Neuronal stem cell (in vitro differentiated cells): ENCODE data around the gene CCDC27.

Experiments used
- DNase-seq: peaks from one replicate; pipeline ENCODE4 v3.0.0-alpha.2; 2013; ENCODE audit warnings: low spot score
- H2AFZ ChIP-seq: one replicate; pipeline ENCODE4 v1.6.1; 2013; ENCODE audit warnings: mild to moderate bottlenecking, low read length, inconsistent platforms
- H2AK5ac ChIP-seq: 2 replicates; pipeline ENCODE4 v1.6.1; 2013; ENCODE audit warnings: low read depth, mild to moderate bottlenecking, inconsistent platforms, low read length, moderate library complexity, mixed read lengths
- H2BK120ac ChIP-seq: 2 replicates; pipeline ENCODE4 v1.6.1; 2013; ENCODE audit warnings: low read depth, mild to moderate bottlenecking, inconsistent platforms, low read length, moderate library complexity, mixed read lengths
- H2BK12ac ChIP-seq: one replicate; pipeline ENCODE4 v1.6.1; 2013; ENCODE audit warnings: low read length, inconsistent platforms
- H2BK15ac ChIP-seq: 2 replicates; pipeline ENCODE4 v1.6.1; 2013; ENCODE audit warnings: mild to moderate bottlenecking, low read length, inconsistent platforms, mixed read lengths
- H2BK5ac ChIP-seq: one replicate; pipeline ENCODE4 v1.6.1; 2013; ENCODE audit warnings: inconsistent platforms, mild to moderate bottlenecking, low read length, moderate library complexity
- H3K14ac ChIP-seq: one replicate; pipeline ENCODE4 v1.6.1; 2013; ENCODE audit warnings: low read length, inconsistent platforms
- H3K18ac ChIP-seq: 2 replicates; pipeline ENCODE4 v1.6.1; 2013; ENCODE audit warnings: low read length, inconsistent platforms
- H3K23ac ChIP-seq: 2 replicates; pipeline ENCODE4 v1.6.1; 2013; ENCODE audit warnings: low read depth, mild to moderate bottlenecking, mixed read lengths, low read length, inconsistent platforms; ENCODE audit not compliant: poor library complexity
- H3K27ac ChIP-seq: replicated peaks from 3 replicates; pipeline ENCODE4 v1.5.1; 2013; ENCODE audit warnings: low read length, inconsistent platforms
- H3K27me3 ChIP-seq, 3 experiments: 2 replicates each; pipeline ENCODE4 v1.6.1; 2013; ENCODE audit warnings: low read length in 3 of 3, mild to moderate bottlenecking in 2 of 3, inconsistent platforms in 1 of 3, low read depth in 1 of 3, mixed read lengths in 1 of 3, moderate library complexity in 1 of 3; ENCODE audit not compliant: control insufficient read depth in 3 of 3, insufficient read depth in 3 of 3
- H3K36me3 ChIP-seq, 2 donors: replicated peaks in 1 of 2; 2 replicates each; pipeline ENCODE4 v1.6.1; 2013; ENCODE audit warnings: low read length in 2 of 2; ENCODE audit not compliant: control insufficient read depth in 2 of 2, insufficient read depth in 2 of 2
- H3K4ac ChIP-seq: 2 replicates; pipeline ENCODE4 v1.6.1; 2013; ENCODE audit warnings: inconsistent platforms, mild to moderate bottlenecking, low read length, moderate library complexity
- H3K4me1 ChIP-seq, 2 donors: 1 replicate in 1 of 2; 2 replicates in 1 of 2; pipeline ENCODE4 v1.6.1; 2013; ENCODE audit warnings: low read length in 2 of 2, low read depth in 1 of 2; ENCODE audit not compliant: control insufficient read depth in 2 of 2, insufficient read depth in 1 of 2
- H3K4me2 ChIP-seq: one replicate; pipeline ENCODE4 v1.6.1; 2013; ENCODE audit warnings: mild to moderate bottlenecking, low read length, inconsistent platforms; ENCODE audit not compliant: insufficient read depth, poor library complexity, severe bottlenecking
- H3K4me3 ChIP-seq, 2 donors: 2 replicates each; pipeline ENCODE4 v1.5.1; 2013; ENCODE audit warnings: low read length in 2 of 2, mild to moderate bottlenecking in 2 of 2, inconsistent platforms in 1 of 2, moderate library complexity in 1 of 2
- H3K79me1 ChIP-seq: one replicate; pipeline ENCODE4 v1.6.1; 2013; ENCODE audit warnings: low read depth, mild to moderate bottlenecking, inconsistent platforms, low read length, moderate library complexity
- H3K9ac ChIP-seq: one replicate; pipeline ENCODE4 v1.6.1; 2013; ENCODE audit warnings: mild to moderate bottlenecking, low read depth, low read length, inconsistent platforms; ENCODE audit not compliant: poor library complexity
- H3K9me3 ChIP-seq, 2 donors: replicated peaks in 1 of 2; 2 replicates each; pipeline versions ENCODE3 to v1.6.1; 2013; ENCODE audit warnings: low read length in 2 of 2, mild to moderate bottlenecking in 2 of 2, inconsistent platforms in 1 of 2, low read depth in 1 of 2, mixed read lengths in 1 of 2, moderate library complexity in 1 of 2; ENCODE audit not compliant: control insufficient read depth in 2 of 2, insufficient read depth in 1 of 2
- H4K8ac ChIP-seq: one replicate; pipeline ENCODE4 v1.6.1; 2013; ENCODE audit warnings: low read depth, mild to moderate bottlenecking, inconsistent platforms, low read length, moderate library complexity
- H4K91ac ChIP-seq: one replicate; pipeline ENCODE4 v1.6.1; 2013; ENCODE audit warnings: low read length, low read depth, mild to moderate bottlenecking, inconsistent platforms; ENCODE audit not compliant: poor library complexity
- WGBS, 2 donors: extraction: QIAGEN DNeasy Blood & Tissue Kit; methylation state at CpG; one replicate each; pipeline ENCODE4 v1.1.7; 2013; ENCODE audit warnings: missing lambda C conversion rate in 2 of 2, mixed read lengths in 1 of 2; ENCODE audit not compliant: insufficient read length in 2 of 2, insufficient replicate concordance in 1 of 2; ENCODE audit errors: extremely low coverage in 2 of 2; 5-methylcytosine and 5-hydroxymethylcytosine counted together

CCDC27 gene

GRCh38 chr1:3740042-3740441 is 12.2 kb upstream of the CCDC27 start:
- no CpG with 5 or more reads among the region's 9 CpGs for WGBS, 2 donors
- no peak overlapping the region for H2BK15ac ChIP-seq
- peaks cover 48 to 93% of the 10 kb centered on the region in 2 donors for H3K36me3 ChIP-seq

GRCh38 chr1:3740752-3741151 is 11.5 kb upstream of the CCDC27 start:
- H2BK15ac ChIP-seq, result no peak overlapping the region
- no peak overlapping the region for H3K4me2 ChIP-seq
- no peak overlapping the region for H3K23ac ChIP-seq
- peaks cover 4 to 9% of the 10 kb centered on the region in 2 donors for H3K4me1 ChIP-seq
- H3K36me3 ChIP-seq, result peaks cover 50 to 93% of the 10 kb centered on the region in 2 donors
- peaks cover 9% of the 10 kb centered on the region for H3K79me1 ChIP-seq
- H3K4me3 ChIP-seq, result no peak overlapping the region
- no peak overlapping the region for H2AK5ac ChIP-seq
- no peak overlapping the region for H4K91ac ChIP-seq
- H2BK12ac ChIP-seq, result no peak overlapping the region
- WGBS, 2 donors, result no CpG with 5 or more reads among the region's 13 CpGs
- H3K9me3 ChIP-seq, result no peaks in the 10 kb centered on the region
- H2BK120ac ChIP-seq, result no peak overlapping the region
- H3K27me3 ChIP-seq, result no peaks in the 10 kb centered on the region
- no peak overlapping the region for H3K9ac ChIP-seq
- H4K8ac ChIP-seq, result no peak overlapping the region
- H2AFZ ChIP-seq, result no peak overlapping the region
- H3K4ac ChIP-seq, result no peak overlapping the region
- no peak overlapping the region for H3K14ac ChIP-seq
- DNase-seq, result no peak
- no peak overlapping the region for H3K18ac ChIP-seq
- H2BK5ac ChIP-seq, result no peak overlapping the region
- H3K27ac ChIP-seq, result no peak overlapping the region

More at GRCh38 chr1:3740042-3740441, 12.2 kb upstream of the CCDC27 start:
- Histone ChIP-seq H4K8ac (no peak overlapping the region), H2BK12ac (no peak overlapping the region), H2AK5ac (no peak overlapping the region), H3K4ac (no peak overlapping the region), H2BK5ac (no peak overlapping the region), H3K23ac (no peak overlapping the region), H3K79me1 (peaks cover 8% of the 10 kb centered on the region), H3K27me3 (no peaks in the 10 kb centered on the region), H3K27ac (no peak overlapping the region), H3K18ac (no peak overlapping the region), H3K9me3 (no peaks in the 10 kb centered on the region), H2BK120ac (no peak overlapping the region), H3K9ac (no peak overlapping the region), H3K14ac (no peak overlapping the region), H3K4me2 (no peak overlapping the region), H4K91ac (no peak overlapping the region), H3K4me3 (no peak overlapping the region), H2AFZ (no peak overlapping the region), H3K4me1 (peaks cover 0 to 3% of the 10 kb centered on the region in 2 donors)
- DNase-seq, result no peak

GRCh38 chr1:3741566-3742438 is 10.4 kb upstream of the CCDC27 start:
- no peak overlapping the region for H2AK5ac ChIP-seq
- H4K8ac ChIP-seq, result no peak overlapping the region
- H3K4ac ChIP-seq, result no peak overlapping the region
- no peak overlapping the region for H3K14ac ChIP-seq
- no peak overlapping the region for H3K27ac ChIP-seq
- peaks cover 44 to 86% of the 10 kb centered on the region in 2 donors for H3K36me3 ChIP-seq
- H3K9me3 ChIP-seq, result no peaks in the 10 kb centered on the region
- WGBS, 2 donors, result no CpG with 5 or more reads among the region's 22 CpGs
- H3K4me2 ChIP-seq, result no peak overlapping the region
- H2BK12ac ChIP-seq, result no peak overlapping the region
- peak overlapping the region; percentile 40 for H3K9ac ChIP-seq
- H2BK15ac ChIP-seq, result no peak overlapping the region
- peak overlapping the region; percentile 70 for H3K23ac ChIP-seq
- no peak overlapping the region for H2BK5ac ChIP-seq
- peaks cover 16% of the 10 kb centered on the region for H3K79me1 ChIP-seq
- H3K18ac ChIP-seq, result no peak overlapping the region
- no peaks in the 10 kb centered on the region for H3K27me3 ChIP-seq
- peaks cover 13 to 17% of the 10 kb centered on the region in 2 donors for H3K4me1 ChIP-seq
- no peak overlapping the region for H2AFZ ChIP-seq
- DNase-seq, result no peak
- no peak overlapping the region for H4K91ac ChIP-seq
- no peak overlapping the region for H3K4me3 ChIP-seq
- H2BK120ac ChIP-seq, result no peak overlapping the region

GRCh38 chr1:3742439-3743298 is 9.6 kb upstream of the CCDC27 start:
- H3K14ac ChIP-seq, result no peak overlapping the region
- peaks cover 41 to 79% of the 10 kb centered on the region in 2 donors for H3K36me3 ChIP-seq
- H3K4me3 ChIP-seq, result no peak overlapping the region
- DNase-seq, result no peak
- no peak overlapping the region for H3K27ac ChIP-seq
- no peak overlapping the region for H2AK5ac ChIP-seq
- no peaks in the 10 kb centered on the region for H3K9me3 ChIP-seq
- no peak overlapping the region for H2BK12ac ChIP-seq
- H3K4me1 ChIP-seq, result peaks cover 13 to 17% of the 10 kb centered on the region in 2 donors
- no peak overlapping the region for H3K4me2 ChIP-seq
- no peak overlapping the region for H2AFZ ChIP-seq
- no peak overlapping the region for H3K4ac ChIP-seq
- H3K23ac ChIP-seq, result no peak overlapping the region
- H4K8ac ChIP-seq, result no peak overlapping the region
- peak overlapping the region; percentile 34 for H3K9ac ChIP-seq
- no peak overlapping the region for H4K91ac ChIP-seq
- no CpG with 5 or more reads among the region's 24 CpGs for WGBS, 2 donors
- H3K18ac ChIP-seq, result no peak overlapping the region
- no peak overlapping the region for H2BK15ac ChIP-seq
- no peak overlapping the region for H2BK5ac ChIP-seq
- H2BK120ac ChIP-seq, result no peak overlapping the region
- peaks cover 16% of the 10 kb centered on the region for H3K79me1 ChIP-seq
- H3K27me3 ChIP-seq, result no peaks in the 10 kb centered on the region
